Pulmonary artery endothelial cell (primary cell): ENCODE results near the gene ANTXRL. TPM values are rescaled to one million over a fixed set of nuclear protein-coding genes. Genes with fewer than 3 reads are reported as not detected.
"Not testable (repeated sequence)": the region's sequence is repeated elsewhere in the genome, so short reads cannot be mapped to it uniquely, and the experiment has no call there.

Source experiments
- DNase-seq: peaks from one replicate; pipeline ENCODE4 v3.0.0-alpha.2; 2011; ENCODE audit warnings: low read depth, low spot score
- total RNA-seq: library from RNA; depleted of rRNA; stranded (reverse); fragments of >200 nt; gene quantifications from 2 replicates; pipeline ENCODE4 v1.2.3, GENCODE V29; 2014

The ANTXRL gene
- total RNA-seq, 1 donor from 2014 or later, result not detected

DNA sequence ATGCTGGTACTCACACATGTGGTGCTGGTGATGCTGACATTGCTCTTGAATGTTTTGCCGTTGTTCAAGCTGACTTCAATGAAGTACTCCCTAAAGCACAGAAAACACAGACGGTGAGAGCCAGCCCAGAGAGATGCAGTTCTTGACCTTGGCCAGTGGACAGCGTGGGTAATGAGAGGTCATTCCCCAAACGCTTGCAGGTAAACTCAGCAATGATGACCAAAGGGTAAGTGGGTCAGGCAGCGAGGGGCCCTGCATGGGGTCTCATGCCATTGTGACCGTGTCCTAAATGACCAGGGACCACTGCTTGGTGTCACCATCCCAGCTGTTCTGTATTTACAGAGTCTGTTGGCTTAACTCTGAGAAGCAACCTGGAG lies 32.8 kb upstream of the ANTXRL start:
- DNase-seq, result no peak

DNA sequence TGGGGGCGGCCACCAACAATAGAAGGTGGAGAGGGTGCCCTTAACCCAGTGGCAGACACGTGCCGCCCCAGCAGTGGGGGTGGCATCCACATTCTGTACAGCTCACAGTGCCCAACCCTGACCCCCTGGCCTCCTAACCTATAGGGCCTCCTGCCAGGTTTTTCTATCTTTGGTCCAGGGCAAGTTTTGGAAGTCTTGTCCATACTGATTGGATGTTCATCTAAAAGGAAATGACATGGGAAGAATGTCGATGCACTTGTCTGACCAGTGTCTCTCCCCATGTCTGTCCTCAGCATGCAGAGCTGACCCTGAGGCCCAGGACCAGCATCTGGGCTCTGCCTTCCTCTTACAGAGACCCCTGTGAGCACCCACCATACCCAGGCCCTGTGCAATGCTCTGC lies 32.3 kb upstream of the ANTXRL start:
- no peak for DNase-seq

DNA sequence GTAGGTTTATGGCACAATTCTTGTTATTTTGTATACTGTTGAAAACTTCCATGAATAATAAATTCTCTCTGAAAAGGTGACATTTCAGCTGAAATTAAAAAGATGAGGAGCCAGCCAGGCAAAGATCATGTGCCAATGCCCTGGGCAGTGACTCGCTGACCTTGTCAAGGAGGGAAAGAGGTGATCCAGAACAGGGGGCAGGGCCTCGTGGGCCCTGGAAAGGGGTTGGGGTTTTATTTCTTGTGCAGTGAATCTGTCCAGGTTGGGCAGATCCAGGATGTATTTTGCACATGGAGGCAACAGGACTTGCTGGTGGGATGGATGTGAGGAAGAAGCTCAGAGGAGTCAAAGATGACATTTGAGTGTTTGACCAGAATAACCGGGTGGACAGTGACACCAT lies 31.6 kb upstream of the ANTXRL start:
- DNase-seq, result not testable (repeated sequence)

DNA sequence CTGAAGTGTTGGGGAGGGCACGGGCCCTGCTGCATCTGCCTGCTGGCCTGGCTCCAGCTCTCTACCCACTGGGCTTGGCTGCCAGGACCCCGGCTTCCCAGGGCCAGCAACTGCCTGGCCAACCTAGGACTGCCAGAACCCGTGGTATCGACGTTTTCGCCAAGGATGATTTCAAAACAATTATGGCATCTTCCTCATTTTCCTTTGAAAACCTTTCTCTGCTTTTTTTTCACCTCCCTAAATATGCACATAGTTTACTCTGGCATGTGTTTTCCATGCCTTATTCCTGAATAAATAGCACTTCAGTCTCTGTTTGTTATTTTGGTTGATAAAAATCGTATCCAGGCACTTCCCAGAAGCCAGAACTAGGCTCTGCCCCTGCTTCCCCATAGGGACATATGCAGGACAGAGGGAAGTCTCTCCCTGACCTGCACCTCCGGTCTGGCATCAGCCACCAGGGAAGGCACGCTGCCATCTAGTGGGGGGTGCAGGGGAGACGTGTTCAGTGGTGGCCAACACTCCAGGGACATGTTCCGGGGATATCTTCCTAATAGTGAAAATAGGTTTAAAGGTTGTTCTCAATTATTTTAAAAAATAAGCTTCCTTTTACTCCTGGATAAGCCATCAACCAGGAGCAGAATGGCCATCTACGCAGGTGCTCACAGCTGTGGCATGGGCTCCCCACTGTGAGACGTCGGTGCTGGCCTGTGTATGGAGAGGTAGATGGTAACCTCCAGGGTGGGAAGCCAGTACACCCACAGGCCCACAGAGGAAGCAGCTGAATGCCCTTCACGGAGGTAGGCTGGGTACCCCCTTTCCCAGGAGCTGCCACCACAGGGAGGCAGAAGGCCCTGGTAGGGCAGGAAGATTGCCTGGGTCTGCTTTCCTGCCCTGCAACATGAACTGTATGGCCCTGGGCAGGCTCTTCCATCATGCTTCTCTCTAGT lies 30.7 kb upstream of the ANTXRL start:
- DNase-seq, result peak; percentile 15

DNA sequence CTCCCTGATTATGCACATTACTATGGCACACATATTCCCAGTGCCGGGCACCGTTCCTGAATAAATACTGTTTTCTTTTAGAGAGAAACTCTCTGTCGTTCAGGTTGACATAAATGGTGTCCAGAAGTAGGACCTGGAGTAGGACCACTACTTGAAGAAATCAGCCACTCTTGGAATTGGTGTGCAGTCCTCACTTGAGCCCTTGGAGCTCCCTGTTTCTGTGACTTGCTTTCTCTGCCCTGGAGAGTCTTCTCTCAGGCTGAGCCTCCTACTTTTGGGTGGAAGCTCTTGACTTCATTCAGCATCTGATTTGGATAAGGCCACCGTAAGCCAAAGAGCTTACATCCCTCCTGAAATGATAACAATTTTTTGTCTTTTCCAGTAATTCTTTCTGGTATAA lies 29.7 kb upstream of the ANTXRL start:
- DNase-seq, result no peak

DNA sequence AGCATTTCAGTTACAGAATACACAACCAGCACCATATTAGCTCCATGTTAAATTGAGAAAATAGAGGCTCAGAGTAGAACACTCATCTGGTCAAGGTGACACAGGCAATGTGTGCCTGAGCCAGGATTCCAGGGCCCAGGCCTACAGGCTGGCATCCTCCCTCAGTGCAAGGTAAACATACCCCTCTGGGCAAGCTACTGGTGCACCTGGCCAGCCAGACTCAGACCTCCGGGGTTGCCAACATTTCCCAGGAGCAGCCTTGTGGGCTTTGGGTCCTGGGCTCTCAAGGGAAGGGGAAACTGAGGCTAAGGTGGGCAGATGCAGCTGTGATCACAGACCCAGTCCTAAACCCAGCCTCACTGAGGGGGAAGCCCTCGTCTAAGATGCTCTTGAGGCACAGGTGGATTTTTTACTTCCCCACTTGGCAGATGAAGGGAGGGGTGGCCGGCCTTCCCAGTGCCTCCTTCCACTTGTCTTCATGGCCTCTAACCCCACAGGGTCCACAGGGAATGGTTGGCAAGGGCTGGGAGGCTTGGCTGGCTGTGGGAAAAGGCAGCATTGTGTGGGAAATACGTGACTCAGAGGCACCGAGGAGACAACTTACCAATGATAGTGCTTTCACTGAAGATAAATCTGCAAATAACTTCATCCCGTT lies 23.8 kb upstream of the ANTXRL start:
- DNase-seq, result not testable (repeated sequence)

DNA sequence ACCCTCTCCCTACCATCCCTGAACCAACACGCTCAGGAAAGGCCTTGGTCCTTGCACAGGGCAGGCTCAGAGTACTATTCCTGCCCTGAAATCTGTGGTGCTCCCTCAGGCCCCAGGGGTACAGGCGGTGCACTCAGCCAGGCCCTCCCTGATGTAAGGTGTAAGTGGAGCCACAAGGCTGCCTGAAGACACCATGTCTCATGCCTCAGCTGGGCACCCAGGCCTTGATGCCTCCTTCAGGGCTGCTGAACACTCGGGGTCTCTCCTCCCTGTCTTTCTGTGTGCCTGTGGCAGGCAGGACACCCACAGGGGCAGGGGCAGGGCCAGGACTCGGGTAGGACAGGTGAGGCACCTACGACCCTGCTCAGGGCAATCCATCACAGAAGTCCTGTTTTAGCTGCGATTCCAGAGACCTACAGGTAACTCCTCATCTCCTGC lies 22.9 kb upstream of the ANTXRL start:
- no peak for DNase-seq

DNA sequence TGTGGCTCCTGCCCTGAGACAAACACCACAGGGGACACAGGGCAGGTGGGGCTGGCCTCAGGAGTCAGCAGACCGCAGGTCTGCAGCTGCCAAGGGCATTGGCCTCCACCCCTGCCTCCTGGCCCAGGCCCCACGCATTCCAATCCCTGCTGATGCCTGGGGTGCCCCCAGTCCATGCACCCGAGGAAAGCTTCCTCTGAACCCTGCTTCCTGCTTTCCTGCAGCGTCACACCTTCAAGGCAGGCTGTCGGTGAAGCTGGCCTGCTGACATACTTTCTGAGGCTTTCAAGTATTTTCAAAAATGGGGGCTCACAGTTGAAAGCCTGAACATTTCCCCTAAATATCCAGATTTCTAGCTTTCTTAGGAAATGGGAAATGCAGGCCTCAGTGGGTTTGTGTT lies 22.5 kb upstream of the ANTXRL start:
- no peak for DNase-seq

DNA sequence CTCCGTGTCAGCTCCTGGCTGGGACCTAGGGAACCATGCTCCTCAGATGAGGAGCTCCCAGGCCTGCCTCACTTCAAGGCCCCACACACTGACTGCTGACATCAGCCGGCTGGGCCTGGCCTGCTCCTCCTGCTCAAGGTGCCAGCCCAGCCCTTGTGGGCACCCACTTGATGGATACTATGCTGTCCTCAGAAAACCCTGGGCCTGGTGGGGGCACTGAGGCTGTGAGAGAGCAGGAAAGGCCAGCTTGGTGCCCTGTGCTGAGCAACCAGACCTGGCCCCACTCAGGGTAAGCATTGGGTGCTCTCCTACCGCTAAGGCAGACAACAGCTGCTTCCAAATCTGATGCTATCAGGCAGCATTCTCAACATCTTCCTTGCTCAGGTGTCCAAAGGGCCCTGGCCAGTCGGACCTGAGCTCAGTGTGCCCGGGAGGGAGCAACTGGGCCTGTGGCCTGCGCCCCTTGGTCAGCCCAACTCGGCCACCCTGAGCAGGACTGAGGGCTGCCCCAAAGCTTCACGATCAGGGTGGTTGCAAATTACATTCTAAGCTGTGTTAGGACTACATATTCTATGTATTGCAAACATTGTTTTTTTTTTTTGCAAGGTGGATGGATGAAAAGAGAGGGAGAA lies 21.9 kb upstream of the ANTXRL start:
- DNase-seq, result no peak

DNA sequence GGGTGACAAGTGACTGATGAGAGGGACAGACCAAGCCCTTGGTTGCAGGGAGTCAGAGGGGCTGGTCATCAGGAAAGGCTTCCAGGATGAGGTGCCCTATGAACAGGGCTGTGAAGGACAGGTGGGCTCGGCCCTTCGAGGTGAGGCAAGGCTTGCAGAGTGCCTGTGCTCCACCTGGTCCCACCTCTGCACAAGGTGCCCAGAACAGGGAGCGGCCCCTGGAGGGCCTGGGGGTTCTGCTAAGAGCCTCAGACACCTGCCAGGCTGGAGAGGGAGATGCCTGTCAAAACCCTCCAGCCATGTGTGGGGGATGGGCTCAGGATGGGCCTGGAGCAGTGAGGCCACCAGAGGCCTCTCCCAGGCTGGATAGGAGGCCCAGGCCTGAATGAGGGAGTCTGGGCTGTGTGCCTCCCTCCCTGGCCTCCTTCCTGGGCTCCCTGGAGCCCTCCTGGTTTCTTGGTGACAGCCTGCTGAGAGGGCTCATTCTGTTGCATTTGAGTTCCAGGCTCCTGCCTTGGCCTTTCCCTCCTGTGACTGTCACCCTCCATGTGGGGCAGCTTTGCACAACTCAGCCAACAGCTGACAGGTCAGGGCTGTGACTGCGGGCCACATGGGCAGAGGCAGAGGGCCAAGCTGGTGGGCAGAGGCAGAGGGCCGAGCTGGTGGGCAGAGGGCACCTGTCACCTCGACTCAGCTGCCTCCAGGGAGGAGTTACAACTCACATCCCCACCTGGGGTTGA lies 21.1 kb upstream of the ANTXRL start:
- DNase-seq, result not testable (repeated sequence)

DNA sequence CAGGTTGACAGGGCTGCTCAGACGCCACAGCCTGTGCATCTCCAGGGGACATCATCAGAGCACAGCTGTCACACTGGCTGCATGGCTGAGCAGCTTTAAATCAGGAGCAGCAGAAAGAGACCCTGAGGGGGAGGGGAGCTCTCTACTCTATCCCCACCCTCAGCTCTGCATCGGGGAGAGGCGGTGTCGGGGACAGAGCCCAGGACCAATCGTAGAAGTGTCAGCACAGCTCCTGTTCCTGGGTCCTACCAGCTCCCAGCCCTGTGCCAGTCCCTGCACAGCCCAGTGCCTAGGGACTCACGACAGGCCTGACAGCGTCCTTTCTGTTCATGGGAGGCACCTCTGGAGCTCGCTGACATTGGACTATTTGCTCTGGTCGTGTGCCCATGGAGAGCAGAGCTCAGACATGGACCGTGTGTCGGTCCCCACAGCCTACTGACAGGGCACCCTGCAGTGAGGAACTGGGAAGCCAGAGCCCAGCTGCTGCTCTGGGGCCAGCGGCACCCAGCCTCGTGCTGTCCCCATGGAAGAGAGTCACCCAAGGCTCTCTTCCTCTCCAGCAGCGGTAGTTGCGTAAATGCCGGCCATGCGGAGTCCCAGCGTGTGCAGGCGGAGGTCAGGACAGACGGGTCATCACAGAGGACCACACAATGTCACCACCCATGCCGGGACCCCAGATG lies 20.4 kb upstream of the ANTXRL start:
- no peak for DNase-seq

DNA sequence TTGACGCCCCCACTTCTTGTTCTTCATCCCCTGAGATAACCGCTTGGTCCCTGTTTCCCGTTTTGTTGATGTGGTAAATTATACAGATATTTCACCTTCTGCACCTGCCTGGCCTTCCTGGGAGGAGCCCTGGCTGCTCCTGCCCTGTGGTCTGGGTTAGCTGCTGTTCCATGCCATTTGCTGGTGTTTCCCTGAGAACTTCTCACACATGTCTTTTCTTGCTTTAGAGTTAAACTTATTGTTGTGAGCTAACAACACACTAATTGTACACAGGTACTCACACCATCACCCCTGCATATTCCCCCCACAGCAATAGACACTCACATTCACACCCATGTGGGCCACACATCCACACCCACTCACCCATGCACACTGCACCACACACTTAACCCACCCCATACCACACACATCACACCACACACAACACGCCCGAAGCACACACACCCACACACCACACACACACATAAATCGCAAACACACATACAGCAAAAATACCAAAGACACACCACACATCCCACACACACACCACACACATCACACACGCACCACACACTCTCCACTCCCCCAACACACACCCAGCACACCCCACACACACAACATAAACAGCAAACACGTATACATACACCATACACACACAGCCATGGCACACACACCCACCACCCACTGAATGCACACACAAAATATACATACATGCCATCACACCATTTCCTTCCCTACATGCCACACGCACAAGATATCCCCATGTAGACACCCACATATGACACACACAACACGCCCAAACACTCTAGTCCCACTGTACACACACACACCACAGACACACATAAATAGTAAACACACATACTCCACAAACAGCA lies 19.4 kb upstream of the ANTXRL start:
- DNase-seq, result no peak

DNA sequence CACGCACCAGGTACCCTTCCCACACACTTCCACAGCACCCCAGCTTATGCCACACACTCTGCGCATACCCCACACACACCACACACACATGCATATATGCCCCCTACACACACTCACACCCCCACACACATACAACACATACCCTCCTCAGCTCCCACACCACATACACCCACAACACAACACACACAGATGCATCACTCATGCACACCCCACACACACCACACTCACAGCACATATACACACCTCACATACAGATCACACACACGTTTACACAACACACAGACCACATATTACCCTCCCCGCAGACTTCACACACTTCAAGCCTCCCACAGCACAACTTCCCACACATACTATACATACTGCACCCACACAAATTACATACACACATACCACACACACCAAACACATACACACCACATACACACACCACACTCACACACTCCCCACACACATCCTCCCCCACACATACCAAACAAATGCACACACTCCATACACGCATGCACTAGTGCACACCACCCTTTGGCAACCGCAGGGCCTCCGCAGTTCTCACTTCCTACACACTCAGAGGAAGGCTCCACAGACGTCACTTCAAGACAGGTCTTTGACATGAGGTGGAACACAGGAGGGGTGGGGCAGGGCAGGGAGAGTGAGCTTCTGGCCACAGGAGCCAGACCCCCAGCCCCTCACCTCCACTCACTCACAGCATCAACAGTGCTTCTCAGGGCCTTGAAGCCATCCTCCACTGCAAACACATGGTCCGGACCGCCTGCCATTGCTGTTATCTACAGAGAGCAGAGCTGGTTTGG lies 18.5 kb upstream of the ANTXRL start:
- no peak for DNase-seq

DNA sequence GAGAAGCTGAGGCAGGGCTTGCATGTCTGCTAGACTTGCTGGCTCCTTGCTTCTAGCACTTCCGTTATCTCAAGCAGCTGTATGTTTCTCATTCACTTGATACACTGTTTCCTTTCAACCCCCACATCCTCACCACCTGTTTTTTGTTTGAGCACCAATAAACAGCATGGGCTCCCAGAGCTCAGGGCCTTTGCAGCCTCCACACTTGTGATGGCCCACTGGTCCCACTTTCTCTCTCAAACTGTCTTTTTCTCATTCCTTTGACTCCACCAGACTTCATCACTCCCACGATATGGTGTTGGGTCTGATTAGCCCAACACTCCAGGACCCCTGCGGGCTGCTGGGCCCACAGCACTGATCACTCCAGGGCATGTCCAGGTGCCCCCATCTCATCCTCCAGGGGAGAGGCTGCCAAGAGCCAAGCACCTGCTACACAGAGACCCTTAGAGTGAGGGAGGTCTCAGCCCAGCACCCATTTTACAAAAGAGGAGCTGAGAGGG lies 17.2 kb upstream of the ANTXRL start:
- DNase-seq, result not testable (repeated sequence)

DNA sequence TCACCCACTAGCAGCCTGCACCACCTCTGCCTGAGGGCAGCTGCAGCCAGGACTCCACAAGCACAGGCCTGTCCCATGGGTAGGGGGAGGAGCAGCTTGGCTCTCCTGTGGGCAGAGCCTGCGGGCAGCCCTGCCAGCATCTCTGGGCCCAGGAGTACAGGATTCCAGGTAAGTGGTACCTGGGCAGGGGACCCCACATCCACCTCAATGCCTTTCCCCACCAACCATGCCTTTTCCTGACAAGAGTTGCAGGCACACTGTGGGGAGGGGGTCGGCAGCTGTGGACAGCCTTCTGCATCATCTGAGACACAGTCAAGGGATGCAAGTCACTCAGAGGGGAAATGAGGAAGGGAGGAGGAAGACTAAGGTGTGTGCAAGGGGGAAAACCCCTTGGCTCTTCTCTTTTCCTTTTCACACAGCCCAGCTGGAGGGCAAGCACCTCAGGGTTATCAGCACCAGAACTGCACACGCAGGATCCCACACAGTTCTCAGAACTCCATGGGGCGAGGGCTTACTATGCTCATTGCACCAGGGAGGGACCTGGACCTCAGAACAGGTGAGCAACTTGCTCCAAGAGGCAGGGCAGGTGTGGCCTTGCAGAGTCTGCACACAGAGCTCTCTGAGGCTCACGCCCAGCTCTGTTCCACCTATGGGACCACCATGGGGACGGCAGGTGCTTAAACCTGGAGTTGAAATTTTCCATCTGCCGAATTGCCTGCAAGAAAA lies 16.5 kb upstream of the ANTXRL start:
- no peak for DNase-seq

DNA sequence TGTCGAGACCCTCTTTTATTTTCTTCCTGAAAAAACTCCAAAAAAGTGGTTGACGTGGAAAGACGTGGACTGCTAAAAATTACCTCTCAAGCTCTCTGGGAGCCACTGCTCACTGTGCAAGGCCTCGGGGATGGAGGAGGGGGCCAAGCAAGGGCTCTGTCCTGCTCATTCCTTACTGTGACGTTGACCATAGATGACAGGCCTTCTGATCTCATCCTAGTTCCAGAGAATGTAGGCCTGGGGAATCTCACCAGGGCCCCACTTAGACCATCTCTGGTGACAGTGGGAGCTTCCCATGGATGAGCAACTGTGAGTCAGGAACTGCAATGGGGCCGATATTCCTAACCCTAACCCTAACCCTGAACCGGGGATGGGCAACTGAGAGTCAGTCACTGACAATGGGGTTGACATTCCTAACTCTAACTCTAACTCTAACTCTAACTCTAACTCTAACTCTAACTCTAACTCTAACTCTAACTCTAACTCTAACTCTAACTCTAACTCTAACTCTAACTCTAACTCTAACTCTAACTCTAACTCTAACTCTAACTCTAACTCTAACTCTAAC lies 15.8 kb upstream of the ANTXRL start:
- not testable (repeated sequence) for DNase-seq

DNA sequence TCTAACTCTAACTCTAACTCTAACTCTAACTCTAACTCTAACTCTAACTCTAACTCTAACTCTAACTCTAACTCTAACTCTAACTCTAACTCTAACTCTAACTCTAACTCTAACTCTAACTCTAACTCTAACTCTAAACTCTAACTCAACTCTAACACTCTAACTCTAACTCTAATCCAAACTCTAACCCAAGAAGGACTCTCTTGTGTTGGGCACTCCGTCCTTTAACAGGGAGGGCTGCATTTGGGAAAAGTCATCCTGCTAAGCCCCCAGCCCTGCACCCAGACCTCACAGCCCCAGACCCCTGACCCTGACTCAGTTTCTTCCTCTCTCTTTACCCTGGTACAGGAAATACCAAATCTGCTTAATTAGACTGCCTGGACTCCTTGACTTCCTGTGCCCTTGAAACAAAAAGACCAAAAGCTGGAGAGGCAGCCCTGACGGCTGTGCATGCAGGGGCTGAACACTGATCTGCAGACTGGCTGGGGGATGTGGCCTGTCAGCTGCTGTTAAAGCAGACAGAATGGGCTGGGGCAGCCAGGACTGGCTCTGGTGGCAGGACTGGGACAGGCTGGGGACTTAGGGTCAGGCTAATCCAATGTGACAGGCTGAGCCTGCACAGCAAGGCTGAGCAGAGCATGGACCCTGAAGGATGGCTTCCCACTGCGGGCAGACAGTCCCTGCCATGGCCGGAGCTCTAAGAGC lies 14.8 kb upstream of the ANTXRL start:
- not testable (repeated sequence) for DNase-seq
